GM23338 (cell line): ENCODE results near the gene THADA.

Experiments used
- CREB1 ChIP-seq: fragments of 250-450 bp; sonication (Bioruptor Pico); IDR thresholded peaks from 2 replicates; pipeline ENCODE4 v1.5.0; 2020; ENCODE audit warnings: low read depth, mild to moderate bottlenecking, moderate library complexity
- EZH2phosphoT487 ChIP-seq: fragments of 200-600 bp; sonication (generic); IDR thresholded peaks from one replicate; pipeline ENCODE4 v1.8.1; 2018; ENCODE audit warnings: antibody characterized with exemption; ENCODE audit not compliant: unreplicated experiment
- TF ChIP-seq, protein P1 (sequence below), 2 experiments: fragments of 200-600 bp in 1 of 2; sonication (generic) in 1 of 2; conservative IDR thresholded peaks; 2 replicates each; pipeline versions ENCODE4 v1.5.1 to v1.6.1; 2016 to 2017; ENCODE audit warnings: antibody characterized with exemption in 2 of 2, low read depth in 2 of 2, mild to moderate bottlenecking in 2 of 2, moderate library complexity in 1 of 2

DNA sequence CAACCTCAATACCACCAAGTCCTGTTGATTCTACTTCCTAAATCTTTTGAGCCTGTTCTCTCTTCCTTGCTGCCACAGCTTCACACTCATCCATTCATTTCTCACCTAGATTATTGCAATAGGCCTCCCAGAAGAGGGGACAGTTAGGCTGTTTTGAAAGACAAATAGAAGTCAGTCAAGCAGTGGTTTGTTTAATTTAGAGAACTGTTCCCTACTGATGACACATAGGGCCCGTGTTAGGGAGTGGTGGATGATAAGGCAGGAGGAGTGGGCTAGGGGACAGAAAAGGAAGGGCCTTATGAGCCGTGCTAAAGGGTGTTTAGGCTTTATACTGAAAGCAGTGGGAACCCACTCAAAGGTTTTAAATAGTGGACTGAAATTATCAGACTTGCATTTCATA is 309.9 kb downstream of the THADA start:
- TF ChIP-seq, protein P1, sequence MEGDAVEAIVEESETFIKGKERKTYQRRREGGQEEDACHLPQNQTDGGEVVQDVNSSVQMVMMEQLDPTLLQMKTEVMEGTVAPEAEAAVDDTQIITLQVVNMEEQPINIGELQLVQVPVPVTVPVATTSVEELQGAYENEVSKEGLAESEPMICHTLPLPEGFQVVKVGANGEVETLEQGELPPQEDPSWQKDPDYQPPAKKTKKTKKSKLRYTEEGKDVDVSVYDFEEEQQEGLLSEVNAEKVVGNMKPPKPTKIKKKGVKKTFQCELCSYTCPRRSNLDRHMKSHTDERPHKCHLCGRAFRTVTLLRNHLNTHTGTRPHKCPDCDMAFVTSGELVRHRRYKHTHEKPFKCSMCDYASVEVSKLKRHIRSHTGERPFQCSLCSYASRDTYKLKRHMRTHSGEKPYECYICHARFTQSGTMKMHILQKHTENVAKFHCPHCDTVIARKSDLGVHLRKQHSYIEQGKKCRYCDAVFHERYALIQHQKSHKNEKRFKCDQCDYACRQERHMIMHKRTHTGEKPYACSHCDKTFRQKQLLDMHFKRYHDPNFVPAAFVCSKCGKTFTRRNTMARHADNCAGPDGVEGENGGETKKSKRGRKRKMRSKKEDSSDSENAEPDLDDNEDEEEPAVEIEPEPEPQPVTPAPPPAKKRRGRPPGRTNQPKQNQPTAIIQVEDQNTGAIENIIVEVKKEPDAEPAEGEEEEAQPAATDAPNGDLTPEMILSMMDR (conservative IDR thresholded peaks at IDR 0.05; ENCODE audit: low read depth in 2 of 2) = no peak
- TF ChIP-seq CREB1 (CRISPR knock-in tag) = no peak
- no peak for TF ChIP-seq EZH2phosphoT487
